Tibial nerve (tissue), 3 donors: ENCODE measurements around the gene ALK.

Source experiments
- POLR2A ChIP-seq, 2 donors: fragments of 450-650 bp; IDR thresholded peaks; one replicate each; pipeline ENCODE4 v1.6.1; 2017; ENCODE audit warnings: antibody characterized with exemption in 2 of 2, mild to moderate bottlenecking in 2 of 2, moderate library complexity in 2 of 2
- TF ChIP-seq, protein P1 (sequence below), 5 experiments: fragments of 200-600 bp in 3 of 5; fragments of 450-650 bp in 2 of 5; sonication (generic) in 3 of 5; IDR thresholded peaks; one replicate each; pipeline ENCODE4 v1.5.1; 2016 to 2019; ENCODE audit warnings: antibody characterized with exemption in 5 of 5, mild to moderate bottlenecking in 3 of 5, moderate library complexity in 2 of 5

DNA sequence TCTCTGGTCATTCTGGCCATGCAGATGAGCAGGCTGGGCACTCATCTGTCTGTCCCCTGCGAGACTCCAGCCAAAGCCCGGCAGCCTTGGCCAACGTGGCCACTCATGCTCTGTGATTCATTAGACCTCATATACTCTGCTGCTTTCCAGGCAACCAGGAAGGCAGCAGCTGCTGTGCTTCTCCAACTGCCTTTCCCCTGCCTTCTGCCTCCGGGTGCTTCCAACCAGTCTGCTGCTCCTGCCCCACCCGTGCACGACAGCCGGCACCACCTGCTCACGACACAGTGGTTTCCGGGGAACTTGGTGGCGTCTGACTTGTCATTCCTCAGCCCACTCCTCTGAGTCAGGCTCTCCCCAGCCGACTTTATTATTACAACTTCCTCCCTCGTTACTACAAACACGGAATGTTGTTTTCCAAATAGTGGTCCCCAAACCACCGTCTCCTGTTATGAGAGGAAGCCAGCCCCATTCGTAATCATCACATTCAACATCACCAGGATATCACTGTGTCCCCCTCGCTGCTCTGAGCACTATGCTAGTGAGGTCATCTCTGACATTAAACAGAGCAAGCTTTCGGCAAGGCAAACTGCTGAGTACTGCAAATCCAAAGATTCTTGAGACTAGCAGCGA, 392.4 kb downstream of the ALK start:
- TF ChIP-seq, protein P1, sequence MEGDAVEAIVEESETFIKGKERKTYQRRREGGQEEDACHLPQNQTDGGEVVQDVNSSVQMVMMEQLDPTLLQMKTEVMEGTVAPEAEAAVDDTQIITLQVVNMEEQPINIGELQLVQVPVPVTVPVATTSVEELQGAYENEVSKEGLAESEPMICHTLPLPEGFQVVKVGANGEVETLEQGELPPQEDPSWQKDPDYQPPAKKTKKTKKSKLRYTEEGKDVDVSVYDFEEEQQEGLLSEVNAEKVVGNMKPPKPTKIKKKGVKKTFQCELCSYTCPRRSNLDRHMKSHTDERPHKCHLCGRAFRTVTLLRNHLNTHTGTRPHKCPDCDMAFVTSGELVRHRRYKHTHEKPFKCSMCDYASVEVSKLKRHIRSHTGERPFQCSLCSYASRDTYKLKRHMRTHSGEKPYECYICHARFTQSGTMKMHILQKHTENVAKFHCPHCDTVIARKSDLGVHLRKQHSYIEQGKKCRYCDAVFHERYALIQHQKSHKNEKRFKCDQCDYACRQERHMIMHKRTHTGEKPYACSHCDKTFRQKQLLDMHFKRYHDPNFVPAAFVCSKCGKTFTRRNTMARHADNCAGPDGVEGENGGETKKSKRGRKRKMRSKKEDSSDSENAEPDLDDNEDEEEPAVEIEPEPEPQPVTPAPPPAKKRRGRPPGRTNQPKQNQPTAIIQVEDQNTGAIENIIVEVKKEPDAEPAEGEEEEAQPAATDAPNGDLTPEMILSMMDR (IDR thresholded peaks at IDR 0.05): no peak
- no peak for TF ChIP-seq POLR2A (IDR thresholded peaks at IDR 0.05)
